Measurements from ENCODE around the gene ITGA5.

Gene ITGA5

GRCh38 chr12:54419088-54419887 is at the start of gene ITGA5:
ITGA5 (minus strand) TSS chr12:54419266; CDS start chr12:54419198, 68 bp downstream.
- H3K4me3 ChIP-seq (ENCODE audit: low read depth, low read length) = peak within 1 kb of the TSS; percentile 95
- TF ChIP-seq CTCF (IDR thresholded peaks at IDR 0.05; ENCODE audit: low read depth, low read length) = no peak

- no peak for TF ChIP-seq CTCF (IDR thresholded peaks at IDR 0.05; ENCODE audit: low read depth, low read length)
- H3K4me3 ChIP-seq (ENCODE audit: low read depth, low read length) = no peak overlapping the region
These were observed 46.9 kb upstream of the ITGA5 start for GRCh38 chr12:54465857-54466523.

GRCh38 chr12:54463484-54463883 is 44.4 kb upstream of the ITGA5 start:
- no peak overlapping the region for H3K4me3 ChIP-seq (ENCODE audit: low read depth, low read length)
- no peak for TF ChIP-seq CTCF (IDR thresholded peaks at IDR 0.05; ENCODE audit: low read depth, low read length)

GRCh38 chr12:54463034-54463433 is 44.0 kb upstream of the ITGA5 start:
- TF ChIP-seq CTCF (IDR thresholded peaks at IDR 0.05; ENCODE audit: low read depth, low read length) = no peak
- no peak overlapping the region for H3K4me3 ChIP-seq (ENCODE audit: low read depth, low read length)

GRCh38 chr12:54460317-54460923 is 41.4 kb upstream of the ITGA5 start:
- no peak for TF ChIP-seq CTCF (IDR thresholded peaks at IDR 0.05; ENCODE audit: low read depth, low read length)
- no peak overlapping the region for H3K4me3 ChIP-seq (ENCODE audit: low read depth, low read length)

GRCh38 chr12:54459355-54459754 is 40.3 kb upstream of the ITGA5 start:
- TF ChIP-seq CTCF (IDR thresholded peaks at IDR 0.05; ENCODE audit: low read depth, low read length) = no peak
- H3K4me3 ChIP-seq (ENCODE audit: low read depth, low read length) = no peak overlapping the region

Data from WI38 (cell line).